ENCODE data around the gene SPTA1.
"Not testable (repeated sequence)": the region's sequence is repeated elsewhere in the genome, so short reads cannot be mapped to it uniquely, and the experiment has no call there.

The SPTA1 gene
- total RNA-seq = 0.06 to 0.17 reads per million in 2 experiments

- DNase-seq (ENCODE audit: low read depth) = no peak
Measured at GRCh38 chr1:158686111-158687009, at the start of gene SPTA1. SPTA1 (minus strand) TSS chr1:158686715; CDS start chr1:158686517, 198 bp downstream.

- DNase-seq (ENCODE audit: low read depth) = no peak
Measured at GRCh38 chr1:158735848-158736247, 49.3 kb upstream of the SPTA1 start.

GRCh38 chr1:158732524-158732923, 46.0 kb upstream of the SPTA1 start:
- DNase-seq (ENCODE audit: low read depth) = no peak

GRCh38 chr1:158731707-158732106, 45.2 kb upstream of the SPTA1 start:
- no peak for DNase-seq (ENCODE audit: low read depth)

- DNase-seq (ENCODE audit: low read depth) = no peak
Measured at GRCh38 chr1:158730453-158730852, 43.9 kb upstream of the SPTA1 start.

GRCh38 chr1:158728510-158729225, 42.2 kb upstream of the SPTA1 start:
- DNase-seq (ENCODE audit: low read depth) = no peak

- DNase-seq (ENCODE audit: low read depth) = no peak
Measured at GRCh38 chr1:158724442-158724841, 37.9 kb upstream of the SPTA1 start.

- DNase-seq (ENCODE audit: low read depth) = no peak
Measured at GRCh38 chr1:158720620-158721019, 34.1 kb upstream of the SPTA1 start, which contains the start of gene OR6K3. OR6K3 (minus strand) TSS chr1:158720720; CDS start chr1:158718115, 2,605 bp downstream.

GRCh38 chr1:158719664-158720063, 33.1 kb upstream of the SPTA1 start:
- no peak for DNase-seq (ENCODE audit: low read depth)

GRCh38 chr1:158717344-158717743, 30.8 kb upstream of the SPTA1 start:
- DNase-seq (ENCODE audit: low read depth) = no peak

GRCh38 chr1:158716335-158716734, 29.8 kb upstream of the SPTA1 start:
- no peak for DNase-seq (ENCODE audit: low read depth)

GRCh38 chr1:158714754-158715153, 28.2 kb upstream of the SPTA1 start:
- DNase-seq (ENCODE audit: low read depth) = no peak

- DNase-seq (ENCODE audit: low read depth) = no peak
Measured at GRCh38 chr1:158711098-158711497, 24.6 kb upstream of the SPTA1 start.

GRCh38 chr1:158706096-158706495, 19.6 kb upstream of the SPTA1 start:
- DNase-seq (ENCODE audit: low read depth) = no peak

- no peak for DNase-seq (ENCODE audit: low read depth)
Measured at GRCh38 chr1:158700552-158700951, 14.0 kb upstream of the SPTA1 start, which contains the start of gene OR6K2. OR6K2 (minus strand) TSS chr1:158700652; CDS start chr1:158700652, 0 bp downstream.

- no peak for DNase-seq (ENCODE audit: low read depth)
Measured at GRCh38 chr1:158694596-158694995, 8.1 kb upstream of the SPTA1 start.

- DNase-seq (ENCODE audit: low read depth) = no peak
Measured at GRCh38 chr1:158692356-158692755, 5.8 kb upstream of the SPTA1 start.

- no peak for DNase-seq (ENCODE audit: low read depth)
Measured at GRCh38 chr1:158691907-158692306, 5.4 kb upstream of the SPTA1 start.

- not testable (repeated sequence) for DNase-seq (ENCODE audit: low read depth)
Measured at GRCh38 chr1:158691149-158691548, 4.6 kb upstream of the SPTA1 start.

- no peak for DNase-seq (ENCODE audit: low read depth)
Measured at GRCh38 chr1:158689875-158690274, 3.4 kb upstream of the SPTA1 start.

GRCh38 chr1:158689110-158689509, 2.6 kb upstream of the SPTA1 start:
- no peak for DNase-seq (ENCODE audit: low read depth)

GRCh38 chr1:158688343-158688742, 1.8 kb upstream of the SPTA1 start:
- DNase-seq (ENCODE audit: low read depth) = not testable (repeated sequence)

- DNase-seq (ENCODE audit: low read depth) = no peak
Measured at GRCh38 chr1:158687037-158687436, 522 bp upstream of the SPTA1 start.

Data from T follicular helper cell (primary cell).